Stimulated activated CD4-positive, alpha-beta T cell treated with anti-CD3 and anti-CD28 coated beads, Interleukin-2, amount 100 ng/mL, for 4 hours (primary cell): ENCODE data around the gene COPG1.
"Not testable (repeated sequence)": the region's sequence is repeated elsewhere in the genome, so short reads cannot be mapped to it uniquely, and the experiment has no call there.

Experiments used
- DNase-seq: peaks from one replicate; pipeline ENCODE4 v3.0.0-alpha.2; 2020; ENCODE audit warnings: low read depth

COPG1 gene

DNA sequence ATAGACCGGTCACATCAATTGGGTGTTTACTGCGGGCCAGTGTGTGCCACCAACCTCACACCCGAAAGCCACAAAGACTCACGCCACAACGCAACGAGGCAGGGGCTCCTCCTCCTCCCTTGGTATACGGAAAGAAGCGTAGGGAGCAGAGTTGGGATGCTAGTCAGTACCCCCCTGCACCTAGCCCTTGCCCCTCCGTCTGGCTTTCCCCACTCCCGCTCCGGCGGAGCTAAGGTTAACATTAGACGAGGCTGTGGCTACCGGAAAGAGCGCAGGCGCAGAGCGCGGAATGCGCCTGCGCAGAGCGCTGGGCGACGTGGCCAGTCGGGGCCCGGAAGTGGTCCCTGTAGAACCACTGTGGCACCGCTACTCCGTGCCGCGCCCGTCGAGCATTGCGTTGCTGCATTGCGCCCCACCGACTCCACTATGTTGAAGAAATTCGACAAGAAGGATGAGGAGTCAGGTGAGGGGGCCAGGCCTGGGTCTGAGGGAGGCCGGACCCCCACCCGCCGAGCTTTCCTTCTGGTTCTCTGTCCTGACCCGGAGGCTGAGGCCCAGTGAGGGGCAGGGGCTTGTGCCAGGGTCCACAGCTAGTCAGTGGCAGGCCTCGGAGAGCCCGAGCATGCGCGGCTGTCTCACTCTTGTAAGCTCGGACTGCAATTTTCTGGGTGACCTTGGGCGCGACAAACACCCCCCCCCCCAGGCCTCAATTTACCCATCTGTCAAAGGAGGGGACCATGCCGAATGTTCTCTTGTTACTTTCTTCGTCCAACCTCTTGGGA is at the start of gene COPG1:
COPG1 (plus strand) TSS at position 323 of the 782 bp plus-strand sequence; CDS start at position 427, 104 bp downstream.
- peak; percentile 78 for DNase-seq

GRCh38 chr3:129204473-129204872 is 44.9 kb upstream of the COPG1 start:
- no peak for DNase-seq

GRCh38 chr3:129205109-129205832 is 44.1 kb upstream of the COPG1 start:
- no peak for DNase-seq

GRCh38 chr3:129207479-129207878 is 41.9 kb upstream of the COPG1 start:
- DNase-seq, result no peak

DNA sequence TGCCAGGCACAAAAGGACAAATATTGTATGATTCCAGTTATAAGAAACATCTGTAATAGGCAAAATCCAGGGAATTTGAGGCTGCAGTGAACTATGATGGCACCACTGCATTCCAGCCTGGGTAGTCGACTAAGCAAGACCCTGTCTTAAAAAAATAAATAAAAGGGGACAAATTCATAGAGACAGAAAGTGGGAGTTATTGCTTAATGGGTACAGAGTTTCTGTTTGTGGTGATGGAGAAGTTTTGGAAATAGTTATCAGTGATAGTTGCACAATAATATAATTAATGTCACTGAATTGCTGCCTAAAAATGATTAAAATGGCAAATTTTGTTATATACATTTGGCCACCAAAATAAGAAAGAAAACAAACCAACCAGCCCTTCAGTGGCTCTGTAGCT is 38.1 kb upstream of the COPG1 start:
- no peak for DNase-seq

DNA sequence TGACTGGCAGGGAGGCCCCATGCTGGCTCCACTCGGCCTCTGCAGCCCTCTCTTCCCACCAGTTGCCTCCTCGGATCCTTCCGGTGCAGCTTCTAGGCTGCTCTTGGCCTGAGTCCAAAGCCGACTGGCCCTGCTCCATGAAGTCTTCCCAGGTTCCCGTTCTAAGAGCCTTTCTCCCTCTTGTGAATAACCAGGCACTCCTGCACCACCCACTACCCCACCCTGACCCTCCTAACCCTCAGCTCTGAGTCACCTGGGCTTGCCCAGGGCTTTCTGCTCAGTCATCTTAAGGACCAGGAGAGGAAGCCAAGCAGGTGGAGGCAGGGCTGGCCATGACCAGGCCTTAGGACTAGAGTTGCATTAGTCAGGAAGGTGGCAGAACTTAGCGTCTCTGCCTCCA is 37.6 kb upstream of the COPG1 start:
- DNase-seq, result no peak

- DNase-seq, result no peak
These were observed 36.2 kb upstream of the COPG1 start for GRCh38 chr3:129213238-129213637.

- no peak for DNase-seq
These were observed 30.7 kb upstream of the COPG1 start for GRCh38 chr3:129218742-129219141.

DNA sequence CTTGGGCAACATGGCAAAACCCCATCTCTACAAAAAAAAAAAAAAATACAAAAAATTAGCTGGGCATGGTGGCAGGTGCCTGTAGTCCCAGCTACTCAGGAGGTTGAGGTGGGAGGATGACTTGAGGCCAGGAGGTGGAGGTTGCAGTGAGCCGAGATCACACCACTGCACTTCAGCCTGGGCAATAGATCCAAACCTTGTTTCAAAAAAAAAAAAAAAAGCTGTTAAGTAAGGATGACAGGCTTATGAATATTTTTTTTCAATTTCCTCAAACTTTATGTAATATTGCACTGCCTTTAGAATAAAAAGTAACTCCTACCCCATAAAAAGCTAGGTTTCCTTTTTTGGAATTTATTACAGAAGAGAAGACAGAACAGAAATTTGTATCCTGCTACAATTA is 25.0 kb upstream of the COPG1 start:
- not testable (repeated sequence) for DNase-seq

- no peak for DNase-seq
These were observed 24.4 kb upstream of the COPG1 start for GRCh38 chr3:129224984-129225393.

- no peak for DNase-seq
These were observed 23.0 kb upstream of the COPG1 start for GRCh38 chr3:129226374-129226773.

DNA sequence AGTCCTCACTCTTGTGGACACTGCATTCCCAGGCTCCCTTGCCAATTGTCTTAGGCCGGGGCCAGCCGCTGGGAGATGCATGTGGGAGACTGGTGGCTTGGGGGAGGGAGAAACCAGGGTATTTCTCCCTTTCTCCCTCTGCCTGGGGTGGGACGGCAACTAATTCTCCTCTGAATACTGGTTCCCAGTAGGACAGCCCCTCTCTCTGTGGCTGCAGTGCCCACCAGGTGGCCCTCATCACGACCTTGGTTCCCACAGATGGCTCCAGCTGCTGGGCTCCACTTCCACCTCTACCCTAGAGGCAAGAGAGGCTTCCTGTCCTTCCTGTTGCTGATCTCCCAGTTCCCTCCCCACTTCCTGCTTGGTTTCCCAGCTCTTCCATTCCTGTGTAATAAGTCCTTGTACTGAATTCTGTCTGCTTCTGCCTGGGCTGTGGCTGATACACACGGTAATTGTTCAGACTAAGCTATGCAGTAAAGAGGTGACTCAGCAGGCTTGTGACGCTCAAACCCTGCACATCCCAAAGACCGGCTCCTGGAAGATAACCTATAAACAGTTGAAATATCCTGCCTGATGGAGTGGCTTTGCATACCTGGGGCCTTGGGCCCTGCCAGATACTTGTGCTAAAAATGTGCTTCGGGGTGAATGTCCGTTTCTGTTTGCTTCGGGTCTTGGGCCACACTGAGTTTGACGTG is 20.4 kb upstream of the COPG1 start:
- no peak for DNase-seq

DNA sequence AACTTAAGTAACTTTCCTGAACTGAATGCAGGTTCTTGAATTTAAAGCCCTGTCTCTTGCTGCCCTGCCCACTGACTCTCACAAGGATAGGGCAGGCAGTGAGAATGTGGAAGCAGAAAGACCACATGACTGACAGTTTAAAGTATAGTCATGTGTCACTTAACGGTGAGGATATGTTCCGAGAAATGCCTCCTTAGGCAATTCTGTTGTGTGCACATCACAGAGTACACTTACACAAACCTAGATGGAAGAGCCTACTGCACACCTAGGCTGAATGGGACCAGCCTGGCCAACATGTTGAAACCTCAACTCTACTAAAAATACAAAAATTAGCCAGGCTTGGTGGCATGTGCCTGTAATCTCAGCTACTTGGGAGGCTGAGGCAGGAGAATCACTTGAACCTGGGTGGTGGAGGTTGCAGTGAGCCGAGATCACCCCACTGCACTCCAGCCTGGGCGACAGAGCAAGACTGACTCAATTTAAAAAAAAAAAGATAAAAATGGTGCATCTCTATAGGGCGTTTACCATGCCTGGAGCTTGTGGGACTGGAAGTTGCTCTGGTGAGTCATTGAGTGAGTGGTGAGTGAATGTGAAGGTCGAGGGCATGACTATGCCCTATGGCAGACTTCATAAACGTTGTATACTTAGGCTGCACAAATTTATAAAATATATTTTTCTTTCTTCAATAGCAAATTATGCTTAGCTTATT is 18.9 kb upstream of the COPG1 start:
- no peak for DNase-seq

GRCh38 chr3:129231331-129232119 is 17.9 kb upstream of the COPG1 start:
- no peak for DNase-seq

GRCh38 chr3:129233538-129233937 is 15.9 kb upstream of the COPG1 start:
- no peak for DNase-seq

DNA sequence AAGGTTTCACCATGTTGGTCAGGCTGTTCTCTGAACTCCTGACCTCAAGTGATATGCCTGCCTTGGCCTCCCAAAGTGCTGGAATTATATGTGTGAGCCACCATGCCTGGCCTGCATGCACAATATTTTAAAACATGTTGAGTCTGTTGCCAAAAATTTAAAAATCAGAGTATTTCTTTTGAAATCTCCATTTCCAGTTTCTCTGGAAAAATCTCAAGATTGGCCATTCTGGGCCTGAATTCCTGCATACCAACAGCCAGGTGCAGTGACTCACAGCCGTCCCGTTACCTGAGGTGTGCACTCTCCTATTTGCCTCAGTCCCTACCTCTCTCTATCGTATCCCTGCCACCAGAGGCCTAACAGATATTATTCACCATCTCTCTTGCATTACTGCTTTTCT is 15.0 kb upstream of the COPG1 start:
- DNase-seq, result no peak

DNA sequence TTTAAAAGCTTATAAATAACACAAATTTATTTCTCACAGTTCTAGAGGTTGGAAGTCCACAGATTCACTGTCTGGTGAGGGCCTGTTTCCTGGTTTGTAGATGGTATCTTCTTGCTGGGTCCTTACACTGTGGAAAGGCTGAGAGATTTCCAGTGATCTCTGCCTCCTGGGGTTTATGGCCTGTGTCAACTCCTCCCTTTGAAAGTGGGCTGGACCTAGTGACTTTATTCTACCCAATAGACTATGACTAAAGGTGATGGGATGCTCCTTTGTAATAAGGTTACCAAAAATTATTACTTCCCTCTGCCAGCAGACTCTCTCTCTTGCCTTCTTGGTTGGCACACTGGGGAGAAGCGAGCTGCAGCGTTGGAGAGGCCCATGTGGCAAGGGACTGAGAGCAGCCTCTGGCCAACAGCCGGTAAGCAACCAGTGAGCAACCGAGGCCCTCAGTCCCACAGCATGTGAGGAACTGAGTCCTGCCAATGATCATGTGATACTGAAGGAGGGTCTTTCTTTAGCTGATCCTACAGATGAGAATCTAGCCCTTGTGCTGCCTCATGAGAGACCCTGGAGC is 14.0 kb upstream of the COPG1 start:
- DNase-seq, result no peak

DNA sequence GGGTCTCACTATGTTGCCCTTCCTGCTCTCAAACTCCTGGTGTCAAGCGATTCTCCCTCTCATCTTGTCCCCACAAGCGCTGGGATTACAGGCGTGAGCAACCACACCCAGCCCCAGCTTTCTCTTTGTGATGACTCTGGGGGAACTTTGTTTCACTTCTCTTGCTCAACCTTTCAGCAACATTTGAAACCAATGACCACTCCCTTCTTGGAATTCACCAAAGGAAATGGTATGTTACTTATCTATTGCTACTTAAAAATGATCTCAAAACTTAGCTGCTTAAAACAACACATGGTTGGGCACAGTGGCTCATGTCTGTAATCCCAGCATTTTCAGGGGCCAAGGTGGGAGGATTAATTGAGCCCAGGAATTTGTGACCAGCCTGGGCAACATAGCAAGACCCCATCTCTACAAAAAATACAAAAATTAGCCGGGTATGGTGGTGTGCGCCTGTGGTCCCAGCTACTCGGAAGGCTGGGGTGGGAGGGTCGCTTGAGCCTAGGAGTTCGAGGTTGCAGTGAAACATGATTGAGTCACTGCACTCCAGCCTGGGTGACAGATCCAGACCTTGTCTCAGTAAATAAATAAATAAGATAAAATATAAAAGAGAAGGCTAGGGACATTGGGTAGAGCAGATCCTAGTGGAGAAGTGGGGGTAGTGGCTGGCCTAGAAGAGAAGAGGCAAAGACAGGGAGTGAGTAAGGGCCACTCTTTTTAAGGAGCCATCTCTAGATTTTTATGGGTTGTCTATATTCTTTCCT is 10.3 kb upstream of the COPG1 start:
- no peak for DNase-seq

GRCh38 chr3:129239991-129240390 is 9.4 kb upstream of the COPG1 start:
- DNase-seq, result no peak

DNA sequence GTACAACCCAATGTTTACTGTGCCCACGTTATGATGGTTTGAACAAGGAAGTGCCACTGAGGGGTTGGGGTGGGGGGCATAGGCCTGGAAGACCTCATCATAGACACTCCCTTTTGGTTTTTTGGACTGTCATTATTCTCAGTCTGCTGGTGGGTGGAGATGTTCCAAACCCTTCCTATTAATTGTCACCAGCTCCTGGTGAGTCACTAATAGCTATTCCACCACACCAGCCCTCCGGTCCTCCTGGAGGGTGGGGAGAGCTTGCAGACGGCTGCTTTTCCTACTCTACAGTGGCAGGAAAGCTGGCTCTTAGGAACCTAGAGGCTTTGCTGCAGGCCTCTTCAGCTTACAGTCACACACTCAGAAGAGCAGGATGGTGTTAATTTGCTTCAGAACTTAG is 9.0 kb upstream of the COPG1 start:
- no peak for DNase-seq
